Lower lobe of right lung (tissue), 2 donors: ENCODE measurements around the gene C2. TPM values are rescaled to one million over a fixed set of nuclear protein-coding genes. Genes with fewer than 3 reads are reported as not detected.

Source experiments
- ATAC-seq, 2 donors: fragments of 200-7000 bp; cut with Tn5 transposase; one replicate each; pipeline ENCODE4 v1.9.1; 2020 to 2022; ENCODE audit warnings: mild to moderate bottlenecking in 2 of 2, moderate library complexity in 2 of 2
- DNase-seq: peaks from one replicate; pipeline ENCODE4 v3.0.0-alpha.2; 2020
- H3K27ac ChIP-seq: fragments of 200-600 bp; one replicate; pipeline ENCODE4 v1.8.0; 2022
- H3K27me3 ChIP-seq: fragments of 200-600 bp; one replicate; pipeline ENCODE4 v1.8.0; 2022; ENCODE audit warnings: low read depth
- H3K36me3 ChIP-seq: fragments of 200-600 bp; one replicate; pipeline ENCODE4 v1.8.0; 2022; ENCODE audit warnings: mild to moderate bottlenecking
- H3K4me1 ChIP-seq: fragments of 200-600 bp; one replicate; pipeline ENCODE4 v1.8.0; 2022
- H3K4me3 ChIP-seq: fragments of 200-600 bp; one replicate; pipeline ENCODE4 v1.8.0; 2022; ENCODE audit warnings: mild to moderate bottlenecking
- H3K9me3 ChIP-seq: fragments of 200-600 bp; one replicate; pipeline ENCODE4 v1.8.0; 2022
- intact Hi-C: fragments of 100-400 bp; cut with DNase I; formaldehyde crosslinking; loops from one replicate; pipeline ENCODE4 v1.11.0; 2022
- total RNA-seq: library from RNA; stranded (reverse); fragmentation: NEBNext Ultra II Directional; extraction: Animal tissue kit (Norgen Biotek cat#: 25700); gene quantifications from one replicate; pipeline ENCODE4 v1.2.1, GENCODE V29; 2021
- TF ChIP-seq, protein P1 (sequence below): fragments of 200-600 bp; IDR thresholded peaks from one replicate; pipeline ENCODE4 v1.8.0; 2022; ENCODE audit warnings: antibody characterized with exemption, mild to moderate bottlenecking
- donor health status: DM: no; HTN: yes; CAD: no; lungs with severe emphysema.

The C2 gene
- total RNA-seq, 1 donor from 2014 or later: 311 TPM

DNA sequence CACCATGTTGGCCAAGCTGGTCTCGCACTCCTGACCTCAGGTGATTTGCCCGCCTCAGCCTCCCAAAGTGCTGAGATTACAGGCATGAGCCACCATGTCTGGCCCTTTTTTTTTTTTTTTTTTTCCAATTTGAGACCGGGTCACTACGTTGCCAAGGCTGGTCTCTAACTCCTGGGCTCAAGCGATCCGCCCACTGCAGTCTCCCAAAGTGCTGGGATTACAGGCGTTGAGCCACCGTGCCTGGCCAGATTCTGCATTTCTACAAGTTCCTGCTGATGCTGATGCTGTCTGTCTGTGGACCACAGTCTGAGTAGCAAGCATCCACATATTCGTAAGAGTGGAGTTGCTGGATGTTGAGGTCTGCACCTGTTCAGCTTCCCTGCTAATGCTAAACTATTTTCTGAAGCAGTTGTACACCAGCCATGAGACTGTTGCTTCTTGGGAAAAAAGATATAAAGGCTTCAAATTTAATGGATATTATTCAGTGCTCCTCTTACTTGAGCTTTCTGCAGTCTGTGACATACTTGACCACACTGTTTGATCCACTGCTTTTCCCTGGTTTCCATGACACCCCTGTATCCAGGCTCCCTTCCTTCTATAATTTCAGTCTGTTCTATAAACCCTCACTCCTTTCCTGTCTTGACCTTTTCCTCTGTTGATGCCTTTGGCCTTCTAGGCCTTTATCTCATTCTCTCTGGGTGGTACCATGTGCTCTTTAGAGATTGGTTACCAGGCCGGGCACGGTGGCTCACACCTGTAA, 15.5 kb upstream of the C2 start:
- Histone ChIP-seq H3K36me3 (no peaks in the 10 kb centered on the region), H3K9me3 (no peaks in the 10 kb centered on the region), H3K27ac (no peak overlapping the region), H3K4me1 (peaks cover 7% of the 10 kb centered on the region), H3K27me3 (no peaks in the 10 kb centered on the region), H3K4me3 (no peak overlapping the region)
- no peak for DNase-seq
- intact Hi-C loops: no loop called here
- no peak for ATAC-seq
- TF ChIP-seq, protein P1, sequence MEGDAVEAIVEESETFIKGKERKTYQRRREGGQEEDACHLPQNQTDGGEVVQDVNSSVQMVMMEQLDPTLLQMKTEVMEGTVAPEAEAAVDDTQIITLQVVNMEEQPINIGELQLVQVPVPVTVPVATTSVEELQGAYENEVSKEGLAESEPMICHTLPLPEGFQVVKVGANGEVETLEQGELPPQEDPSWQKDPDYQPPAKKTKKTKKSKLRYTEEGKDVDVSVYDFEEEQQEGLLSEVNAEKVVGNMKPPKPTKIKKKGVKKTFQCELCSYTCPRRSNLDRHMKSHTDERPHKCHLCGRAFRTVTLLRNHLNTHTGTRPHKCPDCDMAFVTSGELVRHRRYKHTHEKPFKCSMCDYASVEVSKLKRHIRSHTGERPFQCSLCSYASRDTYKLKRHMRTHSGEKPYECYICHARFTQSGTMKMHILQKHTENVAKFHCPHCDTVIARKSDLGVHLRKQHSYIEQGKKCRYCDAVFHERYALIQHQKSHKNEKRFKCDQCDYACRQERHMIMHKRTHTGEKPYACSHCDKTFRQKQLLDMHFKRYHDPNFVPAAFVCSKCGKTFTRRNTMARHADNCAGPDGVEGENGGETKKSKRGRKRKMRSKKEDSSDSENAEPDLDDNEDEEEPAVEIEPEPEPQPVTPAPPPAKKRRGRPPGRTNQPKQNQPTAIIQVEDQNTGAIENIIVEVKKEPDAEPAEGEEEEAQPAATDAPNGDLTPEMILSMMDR: no peak

DNA sequence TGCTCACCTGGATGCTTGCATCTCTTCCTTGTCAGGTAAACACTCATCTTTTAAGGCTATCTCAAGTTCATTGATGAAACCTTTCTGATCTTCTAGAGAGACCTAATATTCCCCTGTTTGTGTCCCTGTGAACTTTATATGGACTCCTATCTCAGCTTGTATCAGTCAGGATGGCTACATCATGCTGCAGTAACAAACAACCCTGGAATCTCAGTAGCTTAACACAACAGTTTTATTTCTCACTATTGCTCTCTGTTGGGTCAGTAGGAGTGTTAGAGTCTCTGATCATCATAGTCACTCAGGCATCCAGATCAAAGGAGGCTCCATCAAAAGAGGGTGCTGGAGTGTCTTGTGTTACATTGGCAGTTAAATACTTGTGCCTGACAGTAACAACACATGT, 12.2 kb upstream of the C2 start:
- intact Hi-C loops: no loop called here
- Histone ChIP-seq H3K27me3 (no peaks in the 10 kb centered on the region), H3K9me3 (no peaks in the 10 kb centered on the region), H3K4me3 (no peak overlapping the region), H3K36me3 (no peaks in the 10 kb centered on the region), H3K27ac (no peak overlapping the region), H3K4me1 (peaks cover 5% of the 10 kb centered on the region)
- ATAC-seq: no peak
- DNase-seq: no peak
- TF ChIP-seq, protein P1: no peak

DNA sequence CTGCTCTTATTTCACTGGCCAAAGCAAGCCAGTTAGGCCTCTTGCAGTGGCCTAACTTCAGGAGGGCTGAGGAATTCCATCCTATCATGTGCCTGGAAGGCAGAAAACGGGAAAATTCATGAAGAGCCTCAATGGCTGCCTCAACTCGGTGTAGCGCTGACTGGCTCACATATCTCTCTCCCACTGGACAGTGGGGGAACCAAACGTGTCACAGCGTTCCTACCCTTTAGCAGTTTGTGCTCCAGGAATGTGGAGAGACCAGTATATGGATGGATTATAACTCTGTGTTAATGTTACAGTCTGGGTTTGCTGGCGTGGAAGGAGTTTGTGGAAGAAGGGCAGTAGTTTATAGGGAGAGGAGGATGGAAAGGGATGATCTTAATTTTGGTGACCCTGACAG, 11.8 kb upstream of the C2 start:
- Histone ChIP-seq H3K4me1 (peaks cover 9% of the 10 kb centered on the region), H3K27me3 (no peaks in the 10 kb centered on the region), H3K27ac (no peak overlapping the region), H3K9me3 (no peaks in the 10 kb centered on the region), H3K36me3 (no peaks in the 10 kb centered on the region), H3K4me3 (no peak overlapping the region)
- ATAC-seq (no peak), DNase-seq (no peak)
- TF ChIP-seq, protein P1: no peak
- intact Hi-C loops: no loop called here

DNA sequence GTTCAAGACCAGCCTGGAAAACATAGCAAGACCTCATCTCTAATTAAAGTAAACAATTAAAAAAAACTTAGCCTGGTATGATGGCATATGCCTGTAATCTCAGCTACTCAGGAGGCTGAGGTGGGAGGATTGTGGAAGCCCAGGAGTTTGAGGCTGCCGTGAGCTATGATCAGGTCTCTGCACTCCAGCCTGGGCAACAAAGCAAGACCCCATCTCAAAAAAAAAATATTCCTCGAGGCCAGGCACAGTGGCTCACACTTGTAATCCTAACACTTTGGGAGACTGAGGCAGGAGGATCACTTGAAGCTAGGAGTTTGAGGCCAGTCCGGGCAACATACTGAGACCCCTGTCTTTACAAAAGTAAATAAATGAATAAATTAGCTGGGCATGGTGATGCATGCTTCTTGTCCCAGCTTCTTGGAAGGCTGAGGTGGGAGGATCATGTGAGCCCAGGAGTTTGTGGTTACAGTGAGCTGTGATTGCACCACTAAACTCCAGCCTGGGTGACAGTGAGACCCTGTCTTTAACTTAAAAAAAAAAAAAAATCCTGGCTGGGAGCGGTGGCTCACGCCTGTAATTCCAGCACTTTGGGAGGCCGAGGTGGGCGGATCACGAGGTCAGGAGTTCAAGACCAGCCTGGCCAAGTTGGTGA, 9.3 kb upstream of the C2 start:
- H3K27me3 ChIP-seq: no peaks in the 10 kb centered on the region
- no peak overlapping the region for H3K4me3 ChIP-seq
- H3K36me3 ChIP-seq: no peaks in the 10 kb centered on the region
- no peak overlapping the region for H3K27ac ChIP-seq
- H3K9me3 ChIP-seq: no peaks in the 10 kb centered on the region
- DNase-seq (no peak), ATAC-seq (no peak)
- intact Hi-C loops: no loop called here
- TF ChIP-seq, protein P1: no peak
- peaks cover 20% of the 10 kb centered on the region for H3K4me1 ChIP-seq

DNA sequence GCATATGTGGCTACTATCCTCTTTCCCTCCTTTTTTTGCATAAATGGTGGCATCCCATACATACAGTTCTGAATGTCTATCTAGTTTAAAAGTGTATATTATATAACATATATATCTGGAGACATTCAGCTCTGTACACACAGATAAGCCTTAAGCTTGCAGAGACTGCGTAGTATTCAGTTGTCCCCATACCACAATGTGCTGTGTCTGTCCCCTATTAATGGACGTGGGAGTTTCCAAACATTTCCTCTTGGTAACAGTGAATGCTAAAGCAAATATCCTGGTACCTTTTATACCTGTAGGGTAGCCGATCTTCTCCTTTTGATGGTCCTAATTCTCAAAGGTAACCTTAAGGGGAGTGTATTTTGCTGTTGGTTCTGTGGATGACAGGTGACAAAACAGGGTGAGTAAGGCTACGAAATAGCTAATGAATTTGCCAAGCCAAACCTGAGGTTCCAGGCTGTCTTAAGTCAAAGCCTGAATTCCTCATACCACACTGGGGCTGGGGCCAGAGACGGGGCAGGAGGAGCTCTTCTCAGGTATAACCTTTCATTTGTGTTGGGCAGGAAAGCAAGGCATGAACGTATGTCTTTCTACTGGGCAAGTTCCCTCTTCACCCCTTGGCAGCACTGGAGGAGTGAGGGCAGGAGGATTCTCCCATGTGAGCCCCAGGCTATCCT, 7.8 kb upstream of the C2 start:
- TF ChIP-seq, protein P1: no peak
- no peak for DNase-seq
- Histone ChIP-seq H3K27ac (peak overlapping the region; percentile 67), H3K4me1 (peaks cover 20% of the 10 kb centered on the region), H3K36me3 (no peaks in the 10 kb centered on the region), H3K27me3 (no peaks in the 10 kb centered on the region), H3K9me3 (no peaks in the 10 kb centered on the region), H3K4me3 (no peak overlapping the region)
- intact Hi-C loops: no loop called here
- no peak for ATAC-seq
